GM08714 (cell line): ENCODE data around the gene C5AR2.
"Not testable (repeated sequence)": the region's sequence is repeated elsewhere in the genome, so short reads cannot be mapped to it uniquely, and the experiment has no call there.

Source experiments
- H3K4me3 ChIP-seq: fragments of 200-500 bp; sonication (Bioruptor generic); 2 replicates; pipeline ENCODE4 v1.5.1; 2014; ENCODE audit warnings: mild to moderate bottlenecking, low read length, inconsistent platforms
- ZNF274 ChIP-seq: IDR thresholded peaks from 2 replicates; pipeline ENCODE4 v1.6.1; 2012; ENCODE audit warnings: mild to moderate bottlenecking, low read depth, low read length

C5AR2 gene

DNA sequence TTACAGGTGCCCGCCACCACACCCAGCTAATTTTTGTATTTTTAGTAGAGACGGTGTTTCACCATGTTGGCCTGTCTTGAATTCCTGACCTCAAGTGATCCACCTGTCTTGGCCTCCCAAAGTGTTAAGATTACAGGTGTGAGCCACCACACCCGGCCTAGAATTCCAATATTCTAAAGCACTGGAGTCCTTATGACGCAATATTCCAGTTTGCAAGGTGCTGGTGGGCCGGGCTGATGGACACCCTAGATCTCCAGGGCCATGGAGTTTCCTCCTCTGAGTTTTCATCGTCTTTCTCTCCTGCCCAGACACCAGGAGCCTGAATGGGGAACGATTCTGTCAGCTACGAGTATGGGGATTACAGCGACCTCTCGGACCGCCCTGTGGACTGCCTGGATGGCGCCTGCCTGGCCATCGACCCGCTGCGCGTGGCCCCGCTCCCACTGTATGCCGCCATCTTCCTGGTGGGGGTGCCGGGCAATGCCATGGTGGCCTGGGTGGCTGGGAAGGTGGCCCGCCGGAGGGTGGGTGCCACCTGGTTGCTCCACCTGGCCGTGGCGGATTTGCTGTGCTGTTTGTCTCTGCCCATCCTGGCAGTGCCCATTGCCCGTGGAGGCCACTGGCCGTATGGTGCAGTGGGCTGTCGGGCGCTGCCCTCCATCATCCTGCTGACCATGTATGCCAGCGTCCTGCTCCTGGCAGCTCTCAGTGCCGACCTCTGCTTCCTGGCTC, 8.7 kb downstream of the C5AR2 start:
- no peak overlapping the region for H3K4me3 ChIP-seq
- no peak for TF ChIP-seq ZNF274

DNA sequence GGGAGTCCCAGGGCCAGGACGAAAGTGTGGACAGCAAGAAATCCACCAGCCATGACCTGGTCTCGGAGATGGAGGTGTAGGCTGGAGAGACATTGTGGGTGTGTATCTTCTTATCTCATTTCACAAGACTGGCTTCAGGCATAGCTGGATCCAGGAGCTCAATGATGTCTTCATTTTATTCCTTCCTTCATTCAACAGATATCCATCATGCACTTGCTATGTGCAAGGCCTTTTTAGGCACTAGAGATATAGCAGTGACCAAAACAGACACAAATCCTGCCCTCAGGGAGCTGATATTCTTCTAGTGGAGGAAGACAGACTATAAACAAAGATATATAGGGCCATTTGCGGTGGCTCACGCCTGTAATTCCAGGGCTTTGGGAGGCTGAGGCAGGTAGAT, 9.8 kb downstream of the C5AR2 start:
- TF ChIP-seq ZNF274: no peak
- H3K4me3 ChIP-seq: no peak overlapping the region

DNA sequence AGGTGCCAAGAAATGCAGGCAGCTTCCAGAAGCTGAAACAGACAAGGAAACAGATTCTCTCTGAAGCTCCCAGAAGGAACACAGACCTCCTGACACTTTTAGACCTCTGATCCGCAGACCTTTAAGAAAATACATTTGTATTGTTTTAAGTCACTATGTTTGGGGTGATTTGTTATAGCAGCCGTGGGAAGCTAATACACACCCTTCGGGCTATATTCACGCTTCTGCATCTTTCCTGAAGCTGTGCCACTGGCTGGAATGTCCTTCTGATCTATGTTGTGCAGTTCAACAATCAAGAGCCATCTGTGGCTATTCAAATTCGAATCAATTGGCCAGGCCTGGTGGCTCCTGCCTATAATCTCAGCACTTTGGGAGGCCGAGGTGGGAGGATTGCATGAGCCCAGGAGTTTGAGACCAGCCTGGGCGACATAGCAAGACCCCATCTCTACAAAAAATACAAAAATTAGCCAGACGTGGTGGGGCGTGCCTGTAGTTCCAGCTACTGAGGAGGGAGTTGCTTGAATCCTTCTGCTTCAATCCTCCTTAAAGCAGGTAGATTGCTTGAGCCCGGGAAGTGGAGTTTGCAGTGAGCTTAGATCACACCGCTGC, 11.3 kb downstream of the C5AR2 start:
- H3K4me3 ChIP-seq: no peak overlapping the region
- TF ChIP-seq ZNF274: no peak

DNA sequence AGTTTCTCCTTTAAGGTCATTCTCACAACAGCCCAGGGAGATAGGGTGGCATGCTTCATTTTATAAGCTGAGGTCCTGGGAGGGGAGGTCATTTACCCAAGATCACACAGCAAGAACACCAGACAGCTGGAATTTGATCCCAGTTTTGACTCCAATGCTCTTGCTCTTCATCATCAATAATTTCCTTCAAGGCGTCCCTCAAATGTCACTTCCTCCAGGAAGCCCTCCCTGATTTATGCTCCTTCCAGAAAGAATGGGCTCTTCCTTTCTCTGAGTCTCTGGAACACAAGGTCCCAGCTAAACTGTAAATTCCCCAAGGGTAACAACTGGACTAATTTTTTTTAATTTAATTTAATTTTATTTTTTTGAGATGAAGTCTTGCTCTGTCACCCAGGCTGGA, 12.4 kb downstream of the C5AR2 start:
- no peak overlapping the region for H3K4me3 ChIP-seq
- TF ChIP-seq ZNF274: no peak

DNA sequence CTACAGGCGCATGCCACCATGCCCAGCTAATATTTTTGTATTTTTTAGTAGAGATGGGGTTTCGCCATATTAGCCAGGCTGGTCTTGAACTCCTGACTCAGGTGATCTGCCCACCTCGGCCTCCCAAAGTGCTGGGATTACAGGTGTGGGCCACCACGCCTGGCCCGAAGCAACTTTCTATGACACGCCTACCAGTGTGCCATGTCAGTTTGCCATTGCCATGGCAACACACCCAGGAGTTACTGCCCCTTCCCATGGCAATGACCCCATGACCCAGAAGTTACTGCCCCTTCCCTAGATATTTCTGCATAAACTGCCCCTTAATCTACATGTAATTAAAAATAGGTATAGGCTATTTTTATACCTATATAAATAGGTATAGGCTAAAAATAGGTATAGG, 14.0 kb downstream of the C5AR2 start:
- H3K4me3 ChIP-seq: not testable (repeated sequence)

DNA sequence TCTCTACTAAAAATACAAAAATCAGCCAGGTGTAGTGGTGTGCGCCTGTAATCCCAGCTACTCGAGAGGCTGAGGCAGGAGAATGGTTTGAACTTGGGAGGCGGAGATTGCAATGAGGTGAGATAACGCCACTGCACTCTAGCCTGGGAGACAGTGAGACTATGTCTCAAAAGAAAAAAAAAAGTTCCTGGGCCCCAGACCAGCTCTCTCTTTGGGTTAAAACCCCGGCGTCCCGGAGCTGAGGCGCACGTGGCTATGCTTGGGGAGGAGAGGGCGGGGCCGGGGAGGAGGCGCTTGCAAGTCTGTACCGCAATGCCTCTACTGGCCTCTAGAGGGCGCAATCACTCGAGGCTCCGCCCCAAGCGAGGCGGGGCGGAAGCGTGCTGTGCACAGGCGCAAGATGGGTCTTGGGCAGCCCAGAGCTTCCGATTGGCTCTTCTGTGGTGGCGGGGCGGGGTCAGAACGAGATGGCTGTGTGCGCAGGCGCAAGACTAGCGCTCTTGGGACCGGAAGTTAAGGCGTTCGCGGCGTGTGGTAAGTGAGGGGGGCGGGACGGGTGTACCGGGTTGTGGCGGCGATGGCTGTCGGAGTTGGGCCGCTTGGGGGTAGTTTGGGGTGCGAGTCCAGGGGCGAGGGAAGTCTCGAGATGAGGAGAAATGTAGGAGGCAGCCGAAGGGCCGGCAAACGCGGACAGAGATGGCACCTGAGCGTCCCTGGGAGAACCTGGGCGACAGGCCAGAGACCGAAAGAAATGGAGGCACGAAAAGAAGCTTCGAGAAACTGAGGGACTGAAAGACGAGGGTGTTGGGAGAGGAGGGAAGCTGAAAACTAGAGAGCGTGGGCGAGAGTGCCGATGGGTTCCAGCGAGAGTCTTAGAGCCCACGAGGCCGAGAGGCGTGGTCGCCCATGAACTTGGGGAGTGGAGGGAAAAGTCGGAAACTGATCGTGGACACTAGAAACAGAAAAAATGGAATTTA, 17.1 kb downstream of the C5AR2 start, which contains the start of gene DHX34:
TSS of gene DHX34 (plus strand) at position 497 of the 977 bp plus-strand sequence. CDS start 3,716 bp downstream, outside the sequence.
- TF ChIP-seq ZNF274: no peak
- peak within 1 kb of the TSS; percentile 94 for H3K4me3 ChIP-seq

DNA sequence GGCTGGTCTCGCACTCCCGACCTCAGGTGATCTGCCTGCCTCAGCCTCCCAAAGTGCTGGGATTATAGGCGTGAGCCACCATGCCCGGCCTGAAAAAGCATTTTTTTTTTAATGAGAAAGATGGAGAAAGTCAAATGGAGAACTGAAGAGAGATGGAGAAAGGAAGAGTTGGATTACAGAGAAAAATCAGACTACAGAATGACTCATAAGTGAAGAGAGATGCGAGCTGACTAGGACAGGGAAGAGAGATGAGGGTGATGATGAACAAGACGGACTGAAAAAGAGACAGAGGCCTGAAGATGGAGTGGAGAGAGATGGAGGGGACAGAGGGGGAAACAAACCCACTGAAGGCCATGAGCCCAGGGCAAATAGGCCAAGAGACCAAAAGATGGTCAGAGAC, 18.7 kb downstream of the C5AR2 start:
- no peak overlapping the region for H3K4me3 ChIP-seq
- TF ChIP-seq ZNF274: no peak

DNA sequence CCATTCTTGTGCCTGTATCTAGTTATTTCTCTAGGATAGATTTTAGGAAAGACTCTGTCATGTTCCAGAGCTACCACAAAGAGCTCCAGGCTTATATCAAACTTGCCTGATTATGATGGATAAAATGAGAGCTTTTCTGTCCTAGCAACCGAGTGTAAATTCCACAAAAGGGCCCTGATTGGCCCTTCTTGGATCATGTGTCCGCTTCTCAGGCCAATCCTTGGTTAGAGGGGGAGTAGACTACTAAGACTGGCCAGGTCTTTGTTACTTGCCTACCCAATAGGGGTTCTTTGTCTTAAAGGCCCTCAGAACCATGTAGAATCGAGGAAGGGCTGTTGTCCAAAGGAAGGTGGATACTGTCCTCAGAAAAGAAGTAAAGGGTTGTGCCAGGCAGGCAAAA, 19.6 kb downstream of the C5AR2 start:
- H3K4me3 ChIP-seq: no peak overlapping the region
- no peak for TF ChIP-seq ZNF274

DNA sequence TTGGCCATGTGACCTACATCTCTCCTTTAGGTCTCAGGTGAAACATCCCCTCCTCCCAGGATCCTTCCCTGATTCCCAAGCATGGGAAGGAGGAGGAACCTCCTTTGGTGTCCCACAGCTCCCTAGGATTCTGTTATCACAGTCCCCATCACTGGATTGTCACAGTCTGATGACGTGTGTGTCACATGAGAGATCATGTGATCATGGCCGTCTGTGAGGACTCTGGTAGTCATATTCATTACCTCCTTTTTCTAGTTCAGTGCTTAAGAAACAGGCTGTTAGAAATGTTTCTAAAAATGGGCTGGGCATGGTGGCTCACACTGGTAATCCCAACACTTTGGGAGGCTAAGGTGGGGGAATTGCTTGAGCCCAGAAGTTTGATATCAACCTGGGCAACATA, 20.1 kb downstream of the C5AR2 start:
- TF ChIP-seq ZNF274: no peak
- no peak overlapping the region for H3K4me3 ChIP-seq

DNA sequence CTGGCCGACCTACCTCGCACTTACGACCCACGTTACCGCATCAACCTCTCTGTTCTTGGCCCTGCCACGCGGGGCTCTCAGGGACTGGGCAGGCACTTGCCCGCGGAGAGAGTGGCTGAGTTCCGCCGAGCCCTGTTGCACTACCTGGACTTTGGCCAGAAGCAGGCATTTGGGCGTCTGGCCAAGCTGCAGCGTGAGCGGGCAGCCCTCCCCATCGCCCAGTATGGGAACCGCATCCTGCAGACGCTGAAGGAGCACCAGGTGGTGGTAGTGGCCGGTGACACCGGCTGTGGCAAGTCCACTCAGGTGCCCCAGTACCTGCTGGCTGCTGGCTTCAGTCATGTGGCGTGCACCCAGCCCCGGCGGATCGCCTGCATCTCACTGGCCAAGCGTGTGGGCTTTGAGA, 21.3 kb downstream of the C5AR2 start:
- no peak for TF ChIP-seq ZNF274
- H3K4me3 ChIP-seq: no peak overlapping the region

DNA sequence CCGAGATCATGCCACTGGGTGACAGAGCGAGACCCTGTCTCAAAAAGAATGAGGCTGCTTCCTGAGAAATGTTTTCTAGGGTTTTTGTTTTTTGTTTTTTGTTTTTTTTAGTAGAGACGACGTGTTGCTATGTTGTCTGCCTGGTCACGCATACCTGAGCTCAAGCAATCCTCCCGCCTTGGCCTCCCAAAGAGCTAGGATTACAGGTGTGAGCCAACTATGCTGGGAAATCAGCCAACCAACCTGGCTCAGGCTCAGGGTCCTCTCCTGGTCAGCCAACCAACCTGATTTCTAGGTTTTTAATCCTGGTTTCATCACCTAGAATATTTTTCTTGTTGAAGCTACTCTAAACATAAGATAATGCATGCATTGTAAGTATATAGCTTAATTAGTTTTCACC, 24.9 kb downstream of the C5AR2 start:
- no peak overlapping the region for H3K4me3 ChIP-seq
- no peak for TF ChIP-seq ZNF274

DNA sequence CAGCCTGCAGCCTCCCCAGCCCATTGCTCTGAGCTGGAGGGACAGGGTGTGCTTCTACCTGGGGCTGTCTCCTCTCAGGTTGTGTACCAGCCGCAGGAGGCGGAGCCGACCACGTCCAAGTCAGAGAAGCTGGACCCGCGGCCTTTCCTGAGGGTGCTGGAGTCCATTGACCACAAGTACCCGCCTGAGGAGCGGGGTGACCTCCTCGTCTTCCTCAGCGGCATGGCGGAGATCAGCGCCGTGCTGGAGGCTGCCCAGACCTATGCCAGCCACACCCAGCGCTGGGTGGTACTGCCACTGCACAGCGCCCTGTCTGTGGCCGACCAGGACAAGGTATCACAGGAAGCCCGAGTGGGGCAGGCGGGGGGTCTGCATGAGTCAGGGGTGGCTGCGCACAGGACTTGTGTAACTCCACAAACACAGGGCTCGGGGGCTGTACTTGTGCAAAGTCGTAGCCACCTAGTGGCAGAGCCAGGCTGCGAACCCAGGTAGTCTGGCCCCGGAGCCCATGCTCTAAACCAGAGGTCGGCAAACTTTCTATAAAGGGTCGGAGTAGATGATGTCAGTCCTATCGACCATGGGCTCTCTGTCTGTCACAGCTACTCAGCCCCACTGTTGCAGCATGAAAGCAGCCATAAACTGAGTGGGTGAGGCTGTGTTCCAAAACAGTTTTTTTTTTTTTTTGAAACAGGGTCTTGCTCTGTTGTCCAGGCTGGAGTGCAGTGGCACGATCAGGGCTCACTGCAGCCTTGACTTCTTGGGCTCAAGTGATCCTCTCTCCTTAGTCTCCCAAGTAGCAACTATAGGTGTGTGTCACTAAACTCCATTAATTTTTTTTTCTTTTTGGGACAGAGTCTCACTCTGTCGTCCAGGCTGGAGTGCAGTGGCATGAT, 26.1 kb downstream of the C5AR2 start:
- H3K4me3 ChIP-seq: no peak overlapping the region
- no peak for TF ChIP-seq ZNF274

DNA sequence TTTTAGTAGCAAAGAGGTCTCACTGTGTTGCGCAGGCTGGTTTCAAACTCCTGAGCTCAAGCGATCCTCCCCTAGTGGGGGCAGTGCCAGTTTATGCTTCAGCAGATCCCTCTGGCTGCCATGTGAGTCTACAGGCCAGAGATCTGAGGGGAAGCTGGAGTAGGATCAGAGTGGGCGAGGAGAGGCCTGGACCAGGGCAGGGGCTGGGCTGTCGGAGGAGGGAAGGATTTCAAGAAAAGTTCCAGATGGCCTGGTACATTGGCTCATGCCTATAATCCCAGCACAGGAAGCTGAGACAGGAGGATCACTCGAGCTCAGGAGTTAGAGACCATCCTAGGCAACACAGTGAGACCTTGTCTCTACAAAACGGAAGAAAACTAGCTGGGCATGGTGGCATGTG, 27.0 kb downstream of the C5AR2 start:
- H3K4me3 ChIP-seq: no peak overlapping the region
- no peak for TF ChIP-seq ZNF274

DNA sequence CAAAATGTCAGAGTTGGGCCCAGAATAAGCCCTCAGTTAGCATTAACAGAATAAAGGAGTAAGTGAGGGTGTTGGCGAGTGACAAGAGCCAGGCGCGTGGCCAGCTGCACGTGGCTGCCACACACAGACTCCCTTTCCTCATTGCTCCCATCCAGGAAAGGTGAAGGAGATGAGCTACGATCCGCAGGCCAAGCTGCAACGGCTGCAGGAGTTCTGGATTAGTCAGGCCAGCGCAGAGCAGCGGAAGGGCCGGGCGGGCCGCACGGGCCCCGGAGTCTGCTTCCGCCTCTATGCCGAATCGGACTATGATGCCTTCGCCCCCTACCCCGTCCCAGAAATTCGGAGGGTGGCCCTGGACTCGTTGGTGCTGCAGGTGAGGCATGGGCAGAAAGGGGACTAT, 30.3 kb downstream of the C5AR2 start:
- no peak for TF ChIP-seq ZNF274
- H3K4me3 ChIP-seq: no peak overlapping the region
